Pulmonary artery endothelial cell (primary cell): ENCODE data around the gene HIPK2. TPM values are rescaled to one million over a fixed set of nuclear protein-coding genes. Genes with fewer than 3 reads are reported as not detected.

Experiments
- DNase-seq: peaks from one replicate; pipeline ENCODE4 v3.0.0-alpha.2; 2011; ENCODE audit warnings: low read depth, low spot score
- total RNA-seq: library from RNA; depleted of rRNA; stranded (reverse); fragments of >200 nt; gene quantifications from 2 replicates; pipeline ENCODE4 v1.2.3, GENCODE V29; 2014

Gene HIPK2
- total RNA-seq, 1 donor from 2014 or later: 10.6 TPM

- DNase-seq: no peak
Observed at GRCh38 chr7:139752604-139753003, 25.2 kb downstream of the HIPK2 start.

DNA sequence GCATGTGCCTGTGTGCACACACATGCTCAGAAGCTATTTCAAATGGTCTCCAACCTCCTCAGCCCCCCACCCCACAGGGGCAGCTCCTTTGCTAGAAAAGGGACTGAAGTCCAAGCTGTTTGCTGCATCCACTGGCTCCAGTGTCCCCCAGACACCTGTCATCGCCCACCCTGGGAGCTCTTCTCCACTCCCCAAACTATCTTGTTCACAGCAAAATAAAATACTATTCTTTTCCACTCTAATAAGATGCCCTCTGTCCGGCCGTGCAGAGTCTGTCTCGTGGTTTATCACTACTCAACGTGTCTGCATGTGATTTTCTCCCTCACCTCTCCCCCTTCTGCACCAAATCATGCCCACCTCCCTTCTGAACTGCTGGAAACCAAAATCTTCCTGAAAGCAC lies 25.6 kb downstream of the HIPK2 start:
- no peak for DNase-seq

DNA sequence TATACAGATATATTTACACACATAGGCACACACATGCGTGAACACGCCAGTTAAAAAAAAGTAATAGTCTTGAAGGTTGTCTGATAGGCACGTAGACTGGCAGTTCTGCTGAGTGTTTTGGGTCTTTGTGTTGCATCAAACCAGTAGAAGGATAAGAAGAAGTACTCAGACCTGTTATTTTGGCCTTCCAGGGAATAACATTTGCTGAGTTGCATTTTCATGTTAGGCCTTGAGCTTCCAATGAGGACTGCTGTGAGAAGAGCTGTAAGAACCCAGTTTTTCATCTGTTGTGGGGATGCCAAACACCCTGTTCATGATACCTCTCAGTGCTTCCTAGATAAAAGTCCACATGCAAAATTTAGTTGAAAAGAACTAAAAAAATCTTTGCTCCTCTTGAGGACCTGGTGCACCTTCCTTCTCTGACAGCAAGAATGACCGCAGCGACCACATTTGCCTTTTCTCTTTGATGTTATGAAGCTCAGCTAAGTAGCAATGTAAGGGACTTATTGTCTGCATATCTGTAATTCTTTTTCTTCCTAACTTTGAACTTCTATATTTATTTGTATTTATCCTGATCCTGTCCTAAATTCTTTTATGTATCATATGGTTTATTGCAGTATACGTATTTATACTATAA lies 27.2 kb downstream of the HIPK2 start:
- DNase-seq: no peak

GRCh38 chr7:139749545-139749944 lies 28.3 kb downstream of the HIPK2 start:
- no peak for DNase-seq

- DNase-seq: no peak
Observed at GRCh38 chr7:139748941-139749340, 28.9 kb downstream of the HIPK2 start.

DNA sequence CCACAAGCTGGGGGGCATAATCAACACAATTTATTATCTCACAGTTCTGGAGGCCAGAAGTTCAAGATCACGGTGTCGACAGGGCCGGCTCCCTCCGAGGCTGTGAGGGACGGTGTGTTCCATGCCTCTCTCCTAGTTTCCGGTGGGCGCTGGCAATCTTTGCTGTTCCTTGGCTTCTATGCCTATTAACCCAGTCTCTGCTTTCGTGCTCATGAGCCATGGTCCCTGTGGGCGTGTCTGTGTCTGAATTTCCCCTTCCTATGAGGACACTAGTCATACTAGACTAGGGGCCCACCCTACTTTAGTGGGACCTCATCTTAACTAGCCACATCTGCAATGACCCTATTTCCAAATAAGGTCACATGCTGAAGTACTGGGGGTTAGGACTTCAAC lies 29.4 kb downstream of the HIPK2 start:
- DNase-seq: no peak

DNA sequence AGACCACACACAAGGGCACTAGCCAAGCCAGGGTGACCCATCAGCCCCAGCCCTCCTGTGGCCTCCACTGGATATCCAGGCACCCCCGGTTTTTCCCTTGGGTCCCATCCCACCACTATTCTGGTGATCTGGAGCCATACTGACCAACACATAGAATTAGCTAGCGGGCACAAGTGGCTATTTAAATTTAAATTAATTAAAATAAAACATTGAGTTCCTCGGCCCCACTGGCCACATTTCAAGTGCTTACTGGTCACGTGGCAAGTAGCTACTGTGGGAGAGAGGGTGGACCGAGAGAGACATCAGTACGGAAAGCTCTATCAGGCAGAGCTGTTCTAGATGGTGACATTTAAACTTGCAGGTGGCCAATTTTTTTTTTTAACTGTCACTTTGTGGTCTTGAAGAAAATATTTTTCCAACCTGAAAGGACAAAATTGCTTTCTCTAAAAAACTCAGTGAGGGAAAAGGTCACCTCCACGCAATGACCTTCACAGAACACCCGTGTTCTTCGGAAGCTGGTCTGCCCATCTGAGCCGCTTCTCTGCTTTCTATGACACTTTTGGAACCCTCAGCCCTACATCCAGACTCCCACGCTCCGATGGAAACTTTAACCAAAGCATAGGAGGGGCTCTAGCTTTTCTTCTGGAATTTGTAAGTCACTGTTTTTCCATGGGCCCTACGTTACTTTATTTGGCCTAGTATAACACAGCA lies 30.0 kb downstream of the HIPK2 start:
- DNase-seq: no peak

DNA sequence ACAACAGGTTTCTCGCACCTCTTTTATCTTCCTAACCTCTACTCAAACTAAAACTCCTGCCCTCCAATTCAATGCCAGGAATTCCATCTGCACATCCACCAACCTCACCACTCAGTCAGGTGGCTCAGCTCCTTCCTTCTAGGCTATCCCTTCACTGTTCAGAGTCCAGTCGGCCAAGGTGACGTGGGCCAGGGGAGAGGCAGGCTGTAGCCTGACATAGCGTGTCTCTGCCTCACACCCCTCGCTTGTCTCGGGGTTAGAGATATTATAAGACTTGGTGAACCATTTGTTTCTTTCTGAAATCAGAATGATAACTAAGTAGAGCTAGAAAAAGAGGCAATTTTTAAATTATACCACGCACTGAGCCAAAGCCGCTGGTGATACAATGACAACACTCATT lies 31.1 kb downstream of the HIPK2 start:
- DNase-seq: no peak

GRCh38 chr7:139745678-139746143 lies 32.1 kb downstream of the HIPK2 start:
- no peak for DNase-seq

- DNase-seq: no peak
Observed at GRCh38 chr7:139744768-139745677, 32.8 kb downstream of the HIPK2 start.

DNA sequence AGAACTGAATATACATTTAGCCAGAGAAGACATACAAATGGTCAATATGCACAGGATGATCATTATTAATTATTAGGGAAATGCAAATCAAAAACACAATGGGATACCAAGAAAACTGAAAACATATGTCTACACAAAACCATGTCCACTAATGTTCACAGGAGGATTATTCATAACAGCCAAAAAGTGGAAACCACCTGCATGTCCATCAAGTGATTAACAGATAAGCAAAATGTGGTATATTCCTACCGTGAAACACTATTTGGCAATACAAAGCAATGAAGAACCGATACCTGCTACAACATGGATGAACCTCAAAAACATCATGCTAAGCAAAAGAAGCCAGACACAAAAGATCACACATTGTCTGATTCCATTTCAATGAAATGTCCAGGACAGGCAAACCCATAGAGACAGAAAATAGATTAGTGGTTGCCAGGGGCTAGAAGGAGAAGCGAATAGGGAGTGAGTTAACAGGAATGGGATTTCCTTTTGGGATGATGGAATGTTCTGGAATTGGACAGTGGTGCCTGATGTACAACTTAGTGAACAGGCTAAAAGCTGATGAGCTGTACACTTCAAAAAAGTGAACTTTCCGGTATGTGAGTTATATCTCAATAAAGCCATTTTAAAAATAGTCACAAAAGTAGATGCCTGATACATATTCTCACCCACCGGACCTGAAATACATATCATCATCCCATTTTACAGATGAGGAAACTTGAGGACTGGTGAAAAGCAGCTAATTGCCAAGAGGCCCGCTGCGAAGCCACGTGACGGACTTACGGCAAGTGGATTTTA lies 33.6 kb downstream of the HIPK2 start:
- no peak for DNase-seq

DNA sequence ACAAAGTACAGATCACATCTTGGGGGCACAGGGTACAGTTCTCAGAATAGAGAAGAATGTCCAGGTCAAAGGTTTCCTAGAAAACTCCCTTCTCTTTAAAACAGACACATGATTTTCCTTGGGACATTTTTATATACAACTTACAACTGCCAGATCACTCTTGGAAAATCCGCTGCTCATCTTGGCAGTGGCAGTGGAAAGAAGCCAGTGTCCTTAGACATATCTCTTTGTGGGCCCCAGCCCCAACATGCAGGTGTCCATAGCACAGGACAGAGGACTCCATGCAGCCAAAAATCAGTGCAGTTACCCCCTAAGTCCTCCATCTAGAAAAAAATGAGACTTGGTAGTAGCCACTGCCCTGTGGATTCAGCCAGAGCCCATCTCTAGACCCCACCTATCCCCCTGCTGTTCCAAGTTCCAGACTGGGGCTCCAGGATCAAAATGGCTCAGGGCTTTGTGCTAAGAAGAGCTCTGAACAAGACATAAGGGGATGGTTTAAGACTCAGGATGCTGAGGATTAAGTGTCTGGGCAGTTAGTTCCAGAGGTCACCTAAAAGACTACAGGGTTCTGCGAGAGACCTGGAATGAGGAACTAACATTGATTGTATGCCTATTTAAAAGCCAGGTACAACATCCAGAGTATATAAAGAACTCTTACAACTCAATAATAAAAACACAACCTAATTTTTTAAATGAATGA lies 34.4 kb downstream of the HIPK2 start:
- no peak for DNase-seq

GRCh38 chr7:139741789-139742344 lies 35.9 kb downstream of the HIPK2 start:
- DNase-seq: no peak

DNA sequence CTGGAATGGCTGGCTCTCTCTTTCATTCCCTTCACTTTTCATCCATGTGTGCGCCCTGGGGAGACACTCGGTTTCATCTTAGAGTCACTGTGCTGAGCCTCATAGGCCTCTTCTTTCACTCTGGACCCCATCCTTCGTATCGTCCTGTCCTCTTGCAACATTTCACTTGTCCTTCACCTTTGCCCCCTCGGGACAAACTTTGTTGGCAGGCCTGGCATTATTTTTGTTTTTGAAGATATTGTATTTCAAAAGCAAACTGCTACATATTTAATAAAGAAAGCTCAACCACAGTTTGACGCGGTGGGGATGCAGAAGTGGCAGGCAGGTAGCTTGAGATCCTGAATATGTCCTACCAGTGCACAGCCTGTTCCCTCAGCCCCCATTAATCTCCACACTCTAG lies 36.6 kb downstream of the HIPK2 start:
- no peak for DNase-seq

- no peak for DNase-seq
Observed at GRCh38 chr7:139739863-139740597, 37.8 kb downstream of the HIPK2 start.

- DNase-seq: no peak
Observed at GRCh38 chr7:139738772-139739171, 39.0 kb downstream of the HIPK2 start.

GRCh38 chr7:139738101-139738489 lies 39.7 kb downstream of the HIPK2 start:
- DNase-seq: no peak

GRCh38 chr7:139737221-139738100 lies 40.3 kb downstream of the HIPK2 start:
- DNase-seq: no peak
